SK-N-SH treated with all-trans-retinoic acid at 6 μM for 48 hours (cell line): ENCODE results near the gene TNNI2.

Experiments
- ARNTL ChIP-seq: fragments of 450-650 bp; formaldehyde crosslinking; IDR thresholded peaks from 2 replicates; pipeline ENCODE4 v1.5.0; 2020; ENCODE audit warnings: low read depth, mild to moderate bottlenecking, moderate library complexity, borderline replicate concordance
- BACH2 ChIP-seq: fragments of 250-450 bp; sonication (Bioruptor Pico); IDR thresholded peaks from 2 replicates; pipeline ENCODE4 v1.9.0; 2021; ENCODE audit warnings: mild to moderate bottlenecking, borderline replicate concordance
- GLIS3 ChIP-seq: fragments of 250-450 bp; sonication (Bioruptor Pico); IDR thresholded peaks from 2 replicates; pipeline ENCODE4 v1.5.0; 2020; ENCODE audit warnings: mild to moderate bottlenecking, moderate library complexity
- SNAI2 ChIP-seq: fragments of 250-450 bp; sonication (Bioruptor Pico); IDR thresholded peaks from 2 replicates; pipeline ENCODE4 v1.5.0; 2020; ENCODE audit warnings: mild to moderate bottlenecking, moderate library complexity
- TCF4 ChIP-seq: fragments of 250-450 bp; sonication (Bioruptor Pico); IDR thresholded peaks from 2 replicates; pipeline ENCODE4 v1.8.0; 2021; ENCODE audit warnings: mild to moderate bottlenecking, moderate library complexity, borderline replicate concordance
- TOX ChIP-seq: fragments of 250-450 bp; sonication (Bioruptor Pico); IDR thresholded peaks from 2 replicates; pipeline ENCODE4 v1.8.0; 2021; ENCODE audit warnings: mild to moderate bottlenecking, moderate library complexity, borderline replicate concordance
- ZFP30 ChIP-seq: fragments of 450-650 bp; formaldehyde crosslinking; IDR thresholded peaks from 2 replicates; pipeline ENCODE4 v1.5.0; 2022; ENCODE audit warnings: mild to moderate bottlenecking, moderate library complexity
- TF ChIP-seq, protein P1 (sequence below): fragments of 250-450 bp; sonication (Bioruptor Pico); IDR thresholded peaks from 2 replicates; pipeline ENCODE4 v1.8.0; 2020; ENCODE audit warnings: mild to moderate bottlenecking, moderate library complexity, borderline replicate concordance

DNA sequence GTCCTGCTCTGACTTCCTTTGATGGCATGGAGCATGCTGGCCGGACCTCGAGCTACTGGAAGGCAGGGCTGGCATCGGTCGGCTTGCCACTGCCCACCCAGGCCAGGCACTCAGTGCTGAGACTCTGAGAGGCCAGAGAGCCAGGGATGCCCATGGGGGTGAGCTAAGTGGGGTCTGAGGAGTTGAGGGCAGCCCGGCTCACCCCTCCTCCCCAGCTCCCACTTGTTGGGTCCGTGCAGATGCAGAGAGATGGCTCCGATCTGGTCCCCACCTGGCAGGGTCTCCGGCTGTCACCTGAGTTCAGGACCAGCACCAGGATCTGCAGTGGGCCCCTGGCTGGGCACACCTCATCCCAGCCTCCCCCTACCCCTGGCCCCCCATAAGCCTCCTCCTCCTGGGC, 27.4 kb downstream of the TNNI2 start:
- TF ChIP-seq ARNTL (CRISPR knock-in tag) (no peak), ZFP30 (CRISPR knock-in tag) (no peak), GLIS3 (no peak), TOX (CRISPR knock-in tag) (no peak), SNAI2 (CRISPR knock-in tag) (no peak), TCF4 (CRISPR knock-in tag) (no peak), BACH2 (CRISPR knock-in tag) (no peak)
- TF ChIP-seq, protein P1, sequence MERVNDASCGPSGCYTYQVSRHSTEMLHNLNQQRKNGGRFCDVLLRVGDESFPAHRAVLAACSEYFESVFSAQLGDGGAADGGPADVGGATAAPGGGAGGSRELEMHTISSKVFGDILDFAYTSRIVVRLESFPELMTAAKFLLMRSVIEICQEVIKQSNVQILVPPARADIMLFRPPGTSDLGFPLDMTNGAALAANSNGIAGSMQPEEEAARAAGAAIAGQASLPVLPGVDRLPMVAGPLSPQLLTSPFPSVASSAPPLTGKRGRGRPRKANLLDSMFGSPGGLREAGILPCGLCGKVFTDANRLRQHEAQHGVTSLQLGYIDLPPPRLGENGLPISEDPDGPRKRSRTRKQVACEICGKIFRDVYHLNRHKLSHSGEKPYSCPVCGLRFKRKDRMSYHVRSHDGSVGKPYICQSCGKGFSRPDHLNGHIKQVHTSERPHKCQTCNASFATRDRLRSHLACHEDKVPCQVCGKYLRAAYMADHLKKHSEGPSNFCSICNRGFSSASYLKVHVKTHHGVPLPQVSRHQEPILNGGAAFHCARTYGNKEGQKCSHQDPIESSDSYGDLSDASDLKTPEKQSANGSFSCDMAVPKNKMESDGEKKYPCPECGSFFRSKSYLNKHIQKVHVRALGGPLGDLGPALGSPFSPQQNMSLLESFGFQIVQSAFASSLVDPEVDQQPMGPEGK (CRISPR knock-in tag) = no peak
